GM18868 (cell line): ENCODE measurements around the gene SLC39A5.
"Not testable (repeated sequence)": the region's sequence is repeated elsewhere in the genome, so short reads cannot be mapped to it uniquely, and the experiment has no call there.

ENCODE experiments used
- ATAC-seq: cut with Tn5 transposase; IDR thresholded peaks from one replicate; pipeline ENCODE4 v1.9.1; 2021; ENCODE audit warnings: mild to moderate bottlenecking, moderate library complexity; ENCODE audit not compliant: unreplicated experiment

The SLC39A5 gene

GRCh38 chr12:56272468-56272867, 42.6 kb downstream of the SLC39A5 start:
- not testable (repeated sequence) for ATAC-seq

DNA sequence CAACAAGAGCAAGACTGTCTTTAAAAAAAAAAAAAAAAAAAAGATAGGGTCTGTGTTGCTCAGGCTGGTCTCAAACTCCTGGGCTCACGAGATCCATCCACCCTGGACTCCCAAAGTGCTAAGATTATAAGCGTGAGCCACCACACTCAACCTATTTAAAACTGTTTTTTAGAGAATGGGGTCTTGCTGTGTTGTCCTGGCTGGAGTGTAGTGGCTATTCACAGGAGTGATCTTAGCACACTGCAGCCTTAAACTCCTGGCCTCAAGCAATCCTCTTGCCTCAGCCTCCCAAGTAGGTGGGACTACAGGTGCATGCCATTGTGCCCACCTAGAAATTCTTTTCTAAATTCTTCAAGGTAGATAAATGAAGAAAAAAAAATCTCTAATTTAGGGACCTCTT, 44.4 kb downstream of the SLC39A5 start:
- ATAC-seq, result no peak

DNA sequence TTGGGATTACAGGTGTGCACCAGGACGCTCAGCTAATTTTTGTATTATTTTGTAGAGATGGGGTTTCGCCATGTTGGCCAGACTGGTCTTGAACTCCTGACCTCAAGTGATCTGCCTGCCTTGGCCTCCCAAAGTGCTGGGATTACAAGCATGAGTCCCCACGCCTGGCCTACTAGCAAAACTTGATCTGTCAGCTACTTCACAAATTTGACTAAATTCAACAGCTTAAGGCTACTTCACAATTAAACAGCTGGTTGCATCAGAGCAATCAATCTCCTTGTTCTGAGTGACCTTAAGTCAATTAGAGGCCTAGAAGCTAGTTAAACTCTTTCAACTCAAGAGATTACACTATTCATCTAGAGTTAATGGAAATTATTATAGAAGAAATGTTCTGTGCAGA, 49.1 kb downstream of the SLC39A5 start:
- ATAC-seq, result no peak

GRCh38 chr12:56280849-56281248, 51.0 kb downstream of the SLC39A5 start:
- no peak for ATAC-seq

- ATAC-seq, result no peak
These were observed 52.2 kb downstream of the SLC39A5 start for GRCh38 chr12:56282030-56282429.

GRCh38 chr12:56282579-56282978, 52.7 kb downstream of the SLC39A5 start:
- no peak for ATAC-seq

DNA sequence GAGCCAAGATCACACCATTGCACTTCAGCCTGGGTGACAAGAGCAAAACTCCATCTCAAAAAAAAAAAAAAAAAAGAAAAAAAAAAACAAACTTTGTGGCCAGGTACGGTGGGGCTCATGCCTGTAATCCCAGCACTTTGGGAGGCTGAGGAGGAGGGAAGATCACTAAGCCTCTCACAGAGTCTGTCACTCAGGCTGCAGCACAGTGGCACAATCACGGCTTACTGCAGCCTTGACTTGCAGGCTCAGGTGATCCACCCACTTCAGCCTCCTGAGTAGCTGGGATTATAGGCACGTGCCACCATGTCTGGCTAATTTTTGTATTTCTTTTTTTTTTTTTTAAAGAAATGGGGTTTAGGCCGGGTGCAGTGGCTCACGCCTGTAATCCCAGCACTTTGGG, 54.4 kb downstream of the SLC39A5 start:
- ATAC-seq, result not testable (repeated sequence)

DNA sequence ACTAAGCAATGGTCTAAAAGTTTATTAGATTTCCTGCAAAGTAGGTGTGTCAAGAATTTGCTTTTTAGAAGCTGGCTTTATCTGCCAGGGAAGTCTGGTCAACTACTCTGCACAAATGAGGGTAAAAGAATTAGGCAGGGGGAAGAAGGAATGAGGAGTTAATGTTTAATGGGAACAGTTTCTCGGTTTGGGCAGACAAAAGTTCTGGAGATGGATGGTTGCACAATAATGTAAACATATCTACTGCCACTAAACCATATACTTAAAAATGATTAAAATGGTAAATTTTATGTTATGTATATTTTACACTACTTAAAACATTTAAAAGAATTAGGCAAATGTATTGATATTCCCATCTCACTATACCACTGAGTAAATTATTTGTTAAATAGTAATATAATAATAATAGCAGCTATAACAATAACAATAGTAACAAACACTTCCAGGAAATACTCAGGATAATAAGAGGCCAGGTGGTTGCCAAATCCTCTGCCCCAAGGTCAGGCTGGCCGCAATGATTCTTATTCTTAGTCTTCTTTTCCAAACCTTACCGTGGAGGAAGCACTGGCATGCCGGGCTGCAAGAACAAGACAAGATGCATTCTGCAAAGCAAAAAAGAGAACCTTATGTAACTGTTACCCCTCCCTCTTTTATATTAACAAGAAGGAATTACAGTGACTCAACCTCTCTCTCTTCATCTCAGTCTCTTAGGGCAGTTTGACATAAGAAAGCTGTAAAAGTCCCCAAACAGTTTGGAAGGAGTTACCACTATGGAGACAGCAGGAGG, 56.4 kb downstream of the SLC39A5 start:
- no peak for ATAC-seq
